ENCODE data around the gene FAM3C.
"Not testable (repeated sequence)": the region's sequence is repeated elsewhere in the genome, so short reads cannot be mapped to it uniquely, and the experiment has no call there.

DNA sequence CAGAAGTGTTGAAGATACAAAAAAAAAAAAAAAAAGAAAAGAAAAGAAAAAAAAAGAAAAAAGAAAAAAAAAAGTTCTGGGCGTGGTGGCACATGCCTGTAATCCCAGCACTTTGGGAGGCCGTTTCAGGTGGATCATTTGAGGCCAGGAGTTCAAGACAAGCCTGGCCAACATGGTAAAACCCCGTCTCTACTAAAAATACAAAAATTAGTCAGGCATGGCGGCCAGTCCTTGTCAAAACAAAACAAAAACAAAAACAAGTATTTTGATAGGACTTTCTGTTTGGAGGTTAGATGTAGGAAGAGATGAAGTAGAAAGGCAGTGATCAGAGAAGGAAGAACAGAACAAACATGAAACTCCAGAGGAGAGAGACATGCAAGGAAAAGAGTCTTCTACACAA lies 36.4 kb upstream of the FAM3C start:
- not testable (repeated sequence) for TF ChIP-seq POLR2A, EP300 (IDR thresholded peaks at IDR 0.05)
- TF ChIP-seq, protein P1, sequence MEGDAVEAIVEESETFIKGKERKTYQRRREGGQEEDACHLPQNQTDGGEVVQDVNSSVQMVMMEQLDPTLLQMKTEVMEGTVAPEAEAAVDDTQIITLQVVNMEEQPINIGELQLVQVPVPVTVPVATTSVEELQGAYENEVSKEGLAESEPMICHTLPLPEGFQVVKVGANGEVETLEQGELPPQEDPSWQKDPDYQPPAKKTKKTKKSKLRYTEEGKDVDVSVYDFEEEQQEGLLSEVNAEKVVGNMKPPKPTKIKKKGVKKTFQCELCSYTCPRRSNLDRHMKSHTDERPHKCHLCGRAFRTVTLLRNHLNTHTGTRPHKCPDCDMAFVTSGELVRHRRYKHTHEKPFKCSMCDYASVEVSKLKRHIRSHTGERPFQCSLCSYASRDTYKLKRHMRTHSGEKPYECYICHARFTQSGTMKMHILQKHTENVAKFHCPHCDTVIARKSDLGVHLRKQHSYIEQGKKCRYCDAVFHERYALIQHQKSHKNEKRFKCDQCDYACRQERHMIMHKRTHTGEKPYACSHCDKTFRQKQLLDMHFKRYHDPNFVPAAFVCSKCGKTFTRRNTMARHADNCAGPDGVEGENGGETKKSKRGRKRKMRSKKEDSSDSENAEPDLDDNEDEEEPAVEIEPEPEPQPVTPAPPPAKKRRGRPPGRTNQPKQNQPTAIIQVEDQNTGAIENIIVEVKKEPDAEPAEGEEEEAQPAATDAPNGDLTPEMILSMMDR (IDR thresholded peaks at IDR 0.05): not testable (repeated sequence)

Measured in stomach (tissue), 4 donors.